GM12875 (cell line): ENCODE data around the gene GOLGA8M.
"Not testable (repeated sequence)": the region's sequence is repeated elsewhere in the genome, so short reads cannot be mapped to it uniquely, and the experiment has no call there.

ENCODE experiments used
- H3K4me3 ChIP-seq: one replicate; pipeline ENCODE4 v1.5.1; 2011; ENCODE audit warnings: low read depth, low read length, control low read depth

The GOLGA8M gene

DNA sequence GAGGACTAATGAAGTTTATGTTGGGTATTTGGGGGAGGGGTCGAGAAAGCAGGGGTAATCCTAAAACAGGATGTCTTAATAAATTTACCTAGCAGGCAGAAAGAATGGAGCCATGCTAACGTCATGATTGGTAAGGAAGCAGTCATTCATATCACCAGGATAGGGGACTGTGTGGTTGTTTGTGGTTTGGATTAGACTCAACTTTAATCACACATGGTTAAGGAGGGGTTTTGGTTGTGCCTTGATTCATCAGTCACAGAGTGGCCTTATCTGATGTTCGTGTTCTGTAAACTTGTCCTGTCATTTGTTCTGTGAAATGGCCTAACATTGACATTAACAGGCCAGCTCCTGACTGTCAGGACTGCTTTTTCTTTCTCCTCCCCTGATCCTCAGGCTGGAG, 40.1 kb downstream of the GOLGA8M start:
- not testable (repeated sequence) for H3K4me3 ChIP-seq

DNA sequence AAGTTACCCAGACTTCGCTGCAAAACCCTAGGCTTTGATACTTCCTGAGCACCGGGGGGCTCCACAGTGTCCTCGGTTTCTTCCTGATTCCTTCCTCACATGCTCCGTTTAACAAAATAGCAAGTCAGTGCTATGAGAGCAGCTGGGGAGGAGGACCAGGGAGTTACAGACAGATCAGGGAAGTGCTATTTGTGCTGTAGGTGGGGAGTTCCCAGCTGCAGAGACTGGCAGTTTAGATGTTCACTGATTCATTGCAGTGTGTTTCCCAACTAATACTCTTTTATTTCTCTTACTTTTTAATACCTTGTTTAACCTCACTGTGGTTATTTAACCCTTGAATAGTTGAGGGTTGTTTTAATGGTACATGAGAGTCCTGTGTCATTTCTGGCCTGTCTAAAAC, 45.8 kb downstream of the GOLGA8M start:
- not testable (repeated sequence) for H3K4me3 ChIP-seq

DNA sequence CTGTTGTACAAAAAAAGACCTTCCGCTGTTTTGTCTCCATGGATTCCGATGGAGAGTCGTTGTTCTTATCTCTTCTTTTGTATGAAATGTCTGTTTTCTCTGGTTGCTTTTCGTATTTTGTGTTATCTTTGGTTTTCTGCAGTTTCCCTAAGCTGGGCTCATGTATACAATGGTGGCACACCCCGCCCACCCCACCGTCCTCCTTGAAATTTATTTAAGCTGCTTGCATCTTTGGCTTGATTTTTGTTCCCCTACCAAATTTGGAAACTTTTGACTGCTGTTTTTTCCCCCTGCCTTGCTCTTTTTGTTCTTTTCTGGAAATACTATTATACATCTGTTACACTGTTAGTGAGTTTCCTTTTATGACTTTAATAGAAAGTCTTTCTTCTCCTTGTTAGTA, 47.6 kb downstream of the GOLGA8M start:
- not testable (repeated sequence) for H3K4me3 ChIP-seq

DNA sequence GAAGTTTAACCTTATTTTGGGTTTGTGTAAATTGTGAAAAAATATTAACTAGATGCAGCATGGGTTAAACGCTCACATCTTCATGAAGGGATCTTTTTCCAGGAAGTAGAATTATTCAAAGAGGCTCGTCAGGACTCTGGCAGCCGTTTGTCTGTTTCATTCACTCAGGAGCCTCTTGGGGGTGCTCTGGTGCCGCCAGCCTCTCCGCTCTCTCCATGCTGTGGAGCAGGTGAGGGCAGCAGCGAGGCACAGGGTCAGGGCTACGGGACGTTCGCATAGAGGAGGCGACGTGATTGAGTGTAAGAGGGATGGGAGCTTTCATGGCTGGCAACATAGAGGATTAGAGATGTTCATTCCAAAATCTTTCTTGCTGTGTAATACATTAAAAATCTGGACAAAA, 48.5 kb downstream of the GOLGA8M start:
- H3K4me3 ChIP-seq, result not testable (repeated sequence)

DNA sequence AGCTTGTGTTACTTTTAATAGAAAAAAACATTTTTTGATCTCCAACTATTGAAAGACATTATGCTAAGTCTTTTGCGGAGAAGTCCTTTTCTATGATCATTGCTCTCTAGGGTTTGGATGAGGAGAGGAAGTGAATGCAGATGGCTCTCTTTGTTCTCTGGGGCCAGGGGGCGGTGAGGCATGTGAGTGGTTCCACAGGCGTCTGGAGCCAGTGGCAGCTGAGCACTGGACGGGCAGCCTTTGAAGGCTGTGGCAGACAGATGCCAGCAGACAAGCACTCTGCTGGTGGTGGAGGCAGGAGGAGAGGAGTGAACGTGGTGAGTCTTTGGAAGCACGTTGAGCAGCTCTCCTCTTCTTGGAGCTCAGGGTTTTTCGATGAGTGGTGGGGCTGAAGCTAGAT, 51.5 kb downstream of the GOLGA8M start:
- H3K4me3 ChIP-seq, result not testable (repeated sequence)

DNA sequence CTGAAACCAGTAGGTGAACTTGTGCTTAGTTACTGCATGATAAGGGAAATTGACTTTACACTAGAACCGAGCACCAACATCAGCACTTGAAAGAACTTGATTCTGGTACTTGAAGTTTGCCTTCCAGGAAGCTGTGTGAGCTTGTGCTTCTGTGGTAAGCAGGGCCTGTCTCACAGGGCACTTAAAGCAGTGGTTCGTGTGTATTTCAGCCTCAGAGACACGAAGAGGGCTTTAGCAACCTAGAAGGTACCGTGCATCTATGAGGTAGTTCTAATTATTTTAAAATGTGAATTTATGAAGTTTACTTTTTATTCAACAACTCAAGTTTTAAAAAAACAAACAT, 56.2 kb downstream of the GOLGA8M start:
- H3K4me3 ChIP-seq, result not testable (repeated sequence)

DNA sequence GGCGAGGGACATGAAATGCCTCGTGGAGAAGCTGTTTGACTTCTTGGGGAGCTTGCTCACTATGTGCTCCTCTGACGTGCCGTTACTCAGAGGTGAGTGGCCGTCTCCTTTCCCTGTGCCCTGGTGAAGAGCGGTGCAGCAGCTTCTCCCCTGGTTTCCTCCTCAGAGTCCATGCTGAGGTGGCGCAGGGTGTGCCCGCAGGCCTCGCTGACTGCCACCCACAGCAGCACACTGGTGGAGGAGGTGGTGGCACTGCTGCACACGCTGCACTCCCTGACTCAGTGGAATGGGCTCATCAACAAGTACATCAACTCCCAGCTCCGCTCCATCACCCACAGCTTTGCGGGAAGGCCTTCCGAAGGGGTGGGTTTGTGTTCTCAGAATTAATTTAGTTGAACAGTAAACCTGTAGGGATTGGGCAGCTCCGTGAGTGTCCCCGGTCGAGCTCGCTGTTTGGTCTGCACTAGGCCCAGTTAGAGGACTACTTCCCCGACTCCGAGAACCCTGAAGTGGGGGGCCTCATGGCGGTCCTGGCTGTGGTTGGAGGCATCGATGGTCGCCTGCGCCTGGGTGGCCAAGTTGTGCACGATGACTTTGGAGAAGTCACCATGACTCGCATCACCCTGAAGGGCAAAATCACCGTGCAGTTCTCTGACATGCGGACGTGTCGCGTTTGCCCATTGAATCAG, 56.7 kb downstream of the GOLGA8M start:
- not testable (repeated sequence) for H3K4me3 ChIP-seq

DNA sequence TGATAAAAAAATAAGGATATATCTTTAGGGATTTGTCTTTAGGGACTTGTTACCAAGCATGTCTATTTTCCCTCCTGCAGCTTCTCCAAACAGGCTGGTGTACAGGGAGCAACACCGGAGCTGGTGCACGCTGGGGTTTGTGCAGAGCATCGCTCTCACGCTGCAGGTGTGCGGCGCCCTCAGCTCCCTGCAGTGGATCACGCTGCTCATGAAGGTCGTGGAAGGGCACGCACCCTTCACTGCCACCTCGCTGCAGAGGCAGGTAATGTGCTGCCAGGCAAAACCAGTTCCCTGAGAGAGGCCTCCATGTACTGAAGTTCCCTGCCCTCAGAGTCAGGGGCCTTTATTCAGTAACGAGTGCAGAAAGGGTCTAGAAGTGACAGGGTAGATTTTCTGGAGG, 58.0 kb downstream of the GOLGA8M start:
- H3K4me3 ChIP-seq, result not testable (repeated sequence)

DNA sequence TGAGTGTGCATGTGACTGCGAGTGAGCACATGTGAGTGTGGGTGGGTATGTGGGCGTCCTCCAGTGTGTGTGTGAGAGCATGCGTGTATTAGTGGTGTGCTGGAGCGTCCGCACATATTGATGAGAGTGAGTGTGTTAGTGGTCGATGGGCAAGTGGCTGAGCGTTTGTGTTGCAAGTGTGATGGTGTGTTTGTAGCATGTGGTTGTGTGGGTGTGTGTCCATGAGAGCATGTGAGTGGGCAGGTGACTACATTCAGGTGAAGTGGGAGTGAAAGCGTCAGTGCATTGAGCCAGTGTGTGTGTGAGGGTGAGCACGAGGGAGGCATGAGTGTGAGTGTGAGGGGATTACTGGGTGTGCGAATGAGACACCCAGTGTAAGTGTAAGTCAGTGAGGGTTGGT, 59.7 kb downstream of the GOLGA8M start:
- H3K4me3 ChIP-seq, result not testable (repeated sequence)
